Measurements from ENCODE around the gene ATRNL1. TPM values are rescaled to one million over a fixed set of nuclear protein-coding genes. Genes with fewer than 3 reads are reported as not detected.

ATRNL1 gene
- total RNA-seq, 2 experiments from 2014 or later: 0.21 TPM; not detected in 1

DNA sequence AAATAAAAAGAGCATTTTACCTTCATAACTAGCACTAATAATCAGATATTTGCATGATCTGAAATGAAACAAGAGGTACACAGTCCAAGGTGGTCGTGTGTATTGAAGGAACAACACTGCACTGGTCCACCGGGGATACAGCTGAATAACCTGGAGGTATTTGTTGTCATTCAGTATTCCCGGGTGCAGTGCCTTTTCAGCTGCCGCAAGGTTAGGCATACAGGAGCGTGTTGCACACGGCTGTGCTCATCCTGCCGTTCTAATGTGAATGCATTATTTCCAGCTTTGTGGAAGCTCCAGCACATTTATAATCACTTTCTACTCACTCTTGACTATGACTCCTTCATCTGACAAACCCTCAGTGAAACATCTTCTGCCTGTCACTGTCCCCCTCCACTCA is 802.0 kb downstream of the ATRNL1 start:
- Mint-ChIP-seq H3K4me3 (no peak overlapping the region), H3K4me1 (no peaks in the 10 kb centered on the region), H3K27ac (no peak overlapping the region), H3K9me3 (ENCODE audit: low read depth) (peaks cover 2% of the 10 kb centered on the region), H3K27me3 (no peaks in the 10 kb centered on the region), H3K36me3 (ENCODE audit: low read depth) (no peaks in the 10 kb centered on the region)
- intact Hi-C loops (cut with DNase I, micrococcal nuclease): no loop called here
- ATAC-seq (no peak), DNase-seq (no peak)
- ChIA-PET CTCF (no interaction called here), POLR2A (no interaction called here)

DNA sequence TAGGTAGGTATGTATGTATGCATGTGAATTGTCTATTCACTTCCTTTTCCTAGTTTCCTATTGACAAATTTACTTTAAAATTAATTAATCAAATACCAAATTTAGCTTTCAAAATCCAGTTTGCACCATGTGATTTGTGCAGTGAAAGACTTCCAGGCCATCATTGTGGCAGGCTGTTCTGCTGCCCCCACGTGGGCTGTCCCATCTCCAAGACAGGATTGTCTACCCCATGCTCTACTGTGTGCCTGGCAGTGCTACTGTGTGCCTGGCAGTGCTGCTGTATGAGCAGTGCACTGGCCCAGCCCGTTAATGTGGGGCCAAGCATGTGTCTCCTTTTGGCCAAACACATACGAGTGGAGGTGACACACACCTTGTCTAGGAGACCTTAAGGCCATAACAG is 805.1 kb downstream of the ATRNL1 start:
- H3K36me3 Mint-ChIP-seq (ENCODE audit: low read depth): no peaks in the 10 kb centered on the region
- no peaks in the 10 kb centered on the region for H3K27me3 Mint-ChIP-seq
- POLR2A ChIA-PET: no interaction called here
- CTCF ChIA-PET: no interaction called here
- H3K9me3 Mint-ChIP-seq (ENCODE audit: low read depth): no peaks in the 10 kb centered on the region
- ATAC-seq (no peak), DNase-seq (no peak)
- H3K27ac Mint-ChIP-seq: no peak overlapping the region
- intact Hi-C loops (cut with DNase I, micrococcal nuclease): no loop called here
- no peaks in the 10 kb centered on the region for H3K4me1 Mint-ChIP-seq
- no peak overlapping the region for H3K4me3 Mint-ChIP-seq

DNA sequence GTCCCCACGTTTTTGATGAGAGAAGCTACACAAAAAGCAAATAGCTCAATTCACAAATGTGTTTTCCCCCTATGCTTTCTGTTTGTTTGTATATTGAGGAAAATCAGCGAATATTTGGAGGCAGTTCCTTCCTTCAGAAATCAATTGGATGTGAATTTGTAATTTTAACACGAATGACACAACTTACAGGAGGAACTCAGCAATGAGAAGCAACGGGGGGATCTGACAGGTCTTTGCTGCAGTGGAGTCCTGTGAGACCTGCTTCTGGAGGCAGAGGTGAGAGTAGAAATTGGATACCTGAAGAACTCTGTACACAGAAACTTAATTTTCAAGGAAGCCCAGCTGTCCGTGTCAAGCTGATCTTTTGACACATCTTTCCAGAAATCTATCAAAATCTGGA is 809.4 kb downstream of the ATRNL1 start:
- Mint-ChIP-seq H3K9me3 (ENCODE audit: low read depth) (no peaks in the 10 kb centered on the region), H3K27ac (no peak overlapping the region), H3K36me3 (ENCODE audit: low read depth) (no peaks in the 10 kb centered on the region), H3K4me3 (no peak overlapping the region), H3K27me3 (no peaks in the 10 kb centered on the region), H3K4me1 (no peaks in the 10 kb centered on the region)
- DNase-seq (no peak), ATAC-seq (no peak)
- CTCF ChIA-PET: no interaction called here
- intact Hi-C loops (cut with DNase I, micrococcal nuclease): no loop called here
- POLR2A ChIA-PET: no interaction called here

DNA sequence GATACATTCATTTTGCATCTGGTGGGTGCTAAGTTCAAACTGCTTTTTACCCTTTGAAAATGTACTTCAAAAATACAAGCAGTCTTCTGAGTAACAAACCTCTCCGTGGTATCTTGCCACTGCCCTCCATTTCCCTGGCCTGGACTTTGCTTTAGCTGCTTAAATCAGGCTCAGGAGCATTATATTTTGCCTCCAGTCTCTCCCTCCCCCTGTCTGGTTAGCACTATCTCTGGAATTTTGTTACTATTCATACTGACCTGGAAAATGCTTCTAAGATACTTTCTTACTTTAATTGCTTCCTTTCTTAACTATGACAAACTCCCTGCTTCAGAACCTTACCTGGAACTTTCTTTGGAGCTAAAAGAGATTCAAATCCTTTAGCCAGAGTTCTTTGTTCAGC is 810.0 kb downstream of the ATRNL1 start:
- no peaks in the 10 kb centered on the region for H3K9me3 Mint-ChIP-seq (ENCODE audit: low read depth)
- intact Hi-C loops (cut with DNase I, micrococcal nuclease): no loop called here
- no peak overlapping the region for H3K27ac Mint-ChIP-seq
- POLR2A ChIA-PET: no interaction called here
- no peak for DNase-seq
- H3K4me1 Mint-ChIP-seq: no peaks in the 10 kb centered on the region
- no peak overlapping the region for H3K4me3 Mint-ChIP-seq
- H3K36me3 Mint-ChIP-seq (ENCODE audit: low read depth): no peaks in the 10 kb centered on the region
- CTCF ChIA-PET: interaction anchor here (0.7 kb wide), 1 partner anchor 13 kb away, joined by 3 read pairs; no protein-coding TSS in a partner anchor
- no peak for ATAC-seq
- H3K27me3 Mint-ChIP-seq: no peaks in the 10 kb centered on the region

DNA sequence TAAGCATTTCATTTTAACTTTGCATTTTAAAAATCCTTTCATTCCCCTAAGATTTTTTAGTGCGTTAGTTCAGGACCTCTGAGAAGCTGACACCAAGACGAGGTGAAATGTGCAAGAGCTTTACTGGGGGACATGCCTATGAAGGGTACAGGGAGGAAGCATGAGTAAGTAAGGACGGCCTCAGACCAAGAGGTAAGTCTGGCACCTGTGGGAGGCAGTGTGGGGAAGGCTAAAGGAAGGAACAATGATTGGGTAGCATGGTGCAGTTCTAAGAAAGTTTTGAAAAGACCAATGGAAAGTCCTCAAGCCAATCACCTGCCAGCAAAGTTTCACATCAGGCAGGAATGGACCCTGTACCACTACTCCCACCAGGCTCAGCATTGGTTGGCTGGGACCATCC is 810.7 kb downstream of the ATRNL1 start:
- H3K27ac Mint-ChIP-seq: no peak overlapping the region
- ChIA-PET POLR2A (no interaction called here), CTCF (interaction anchor here (0.7 kb wide), 1 partner anchor 14 kb away, joined by 3 read pairs; no protein-coding TSS in a partner anchor)
- H3K27me3 Mint-ChIP-seq: no peaks in the 10 kb centered on the region
- no peaks in the 10 kb centered on the region for H3K4me1 Mint-ChIP-seq
- DNase-seq (no peak), ATAC-seq (no peak)
- H3K36me3 Mint-ChIP-seq (ENCODE audit: low read depth): no peaks in the 10 kb centered on the region
- no peak overlapping the region for H3K4me3 Mint-ChIP-seq
- no peaks in the 10 kb centered on the region for H3K9me3 Mint-ChIP-seq (ENCODE audit: low read depth)
- intact Hi-C loops (cut with DNase I, micrococcal nuclease): no loop called here

DNA sequence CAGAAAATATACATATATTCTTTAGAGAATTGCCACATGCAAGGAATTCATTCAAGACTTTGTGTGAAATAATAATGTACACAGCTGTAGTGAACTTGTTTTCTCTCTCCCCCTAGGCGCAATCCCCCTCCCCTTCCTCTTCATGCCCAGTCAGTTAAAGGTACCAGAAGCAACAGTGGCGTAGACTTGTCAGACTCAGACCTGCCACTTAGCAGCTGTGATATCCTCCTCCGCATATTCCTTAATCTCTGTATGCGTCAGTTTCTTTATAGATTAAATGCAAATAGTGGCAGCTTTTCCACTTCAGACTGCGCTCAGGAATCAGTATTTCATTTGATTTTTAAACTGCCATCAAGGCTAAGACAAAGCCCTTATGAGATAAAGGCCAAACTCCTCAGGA is 815.9 kb downstream of the ATRNL1 start:
- POLR2A ChIA-PET: no interaction called here
- no peaks in the 10 kb centered on the region for H3K27me3 Mint-ChIP-seq
- no peaks in the 10 kb centered on the region for H3K4me1 Mint-ChIP-seq
- no peak overlapping the region for H3K27ac Mint-ChIP-seq
- intact Hi-C loops (cut with DNase I, micrococcal nuclease): no loop called here
- H3K9me3 Mint-ChIP-seq (ENCODE audit: low read depth): peaks cover 8% of the 10 kb centered on the region
- H3K4me3 Mint-ChIP-seq: no peak overlapping the region
- no peaks in the 10 kb centered on the region for H3K36me3 Mint-ChIP-seq (ENCODE audit: low read depth)
- DNase-seq (no peak), ATAC-seq (no peak)
- CTCF ChIA-PET: no interaction called here

DNA sequence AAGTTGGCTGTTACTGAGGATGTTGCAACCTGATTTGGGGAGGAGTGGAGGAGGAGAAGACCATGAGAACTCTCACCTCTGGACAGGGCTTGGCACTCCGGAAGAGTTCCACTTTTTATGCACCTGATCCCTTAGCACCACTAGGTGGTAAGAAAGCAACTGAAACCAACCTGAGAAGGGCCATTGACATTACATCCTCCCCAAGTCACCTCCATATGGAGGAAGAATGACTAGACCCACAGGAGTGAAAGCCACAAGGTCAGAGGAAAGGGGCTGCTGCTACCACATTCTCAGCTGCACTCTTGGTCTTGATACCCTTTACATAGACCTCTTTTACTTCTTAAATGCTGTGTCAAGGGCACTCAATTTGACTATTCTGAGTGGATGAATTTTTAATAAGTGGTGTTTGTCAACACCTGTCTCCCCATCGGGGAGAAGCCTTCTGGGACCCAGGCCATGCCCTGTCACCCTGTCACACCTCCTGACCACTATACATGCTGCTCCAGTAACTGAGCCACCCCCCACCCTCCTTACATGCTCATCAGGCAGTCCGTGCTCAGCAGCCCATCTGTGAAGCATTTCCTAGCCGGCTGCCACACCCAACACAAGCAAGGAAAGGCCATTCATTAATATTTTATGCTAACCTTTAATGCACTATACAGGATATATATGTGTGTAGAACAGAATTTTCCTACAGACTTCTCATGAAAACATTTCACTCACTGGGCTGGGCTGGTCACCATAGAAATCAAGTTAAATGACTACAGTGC is 817.0 kb downstream of the ATRNL1 start:
- H3K4me1 Mint-ChIP-seq: no peaks in the 10 kb centered on the region
- CTCF ChIA-PET: no interaction called here
- POLR2A ChIA-PET: no interaction called here

DNA sequence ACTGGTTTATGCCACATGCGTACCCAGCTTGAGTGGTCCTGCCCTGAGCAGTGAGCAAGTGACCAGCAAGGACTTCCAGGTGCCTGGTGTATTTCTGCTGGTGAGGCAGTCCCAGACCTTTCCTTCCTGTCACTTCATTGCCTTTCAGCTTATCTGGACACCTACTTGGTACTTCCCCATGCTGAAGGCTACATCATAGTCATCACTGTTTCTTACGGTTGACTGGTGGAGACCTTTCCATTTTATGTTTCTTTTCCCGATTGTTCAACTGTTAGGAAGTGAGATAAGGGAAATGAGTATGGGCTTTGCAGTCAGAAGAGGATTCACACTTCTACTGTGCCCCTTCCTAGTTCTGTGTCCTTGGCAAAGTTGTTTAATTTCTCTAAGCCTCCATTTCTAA is 821.3 kb downstream of the ATRNL1 start:
- H3K27ac Mint-ChIP-seq: no peak overlapping the region
- no peak for DNase-seq
- no peak for ATAC-seq
- no peaks in the 10 kb centered on the region for H3K27me3 Mint-ChIP-seq
- intact Hi-C loops (cut with DNase I, micrococcal nuclease): no loop called here
- peaks cover 9% of the 10 kb centered on the region for H3K9me3 Mint-ChIP-seq (ENCODE audit: low read depth)
- H3K4me1 Mint-ChIP-seq: no peaks in the 10 kb centered on the region
- H3K36me3 Mint-ChIP-seq (ENCODE audit: low read depth): no peaks in the 10 kb centered on the region
- CTCF ChIA-PET: no interaction called here
- POLR2A ChIA-PET: no interaction called here
- H3K4me3 Mint-ChIP-seq: no peak overlapping the region

More for the DNA sequence above, 817.0 kb downstream of the ATRNL1 start:
- Mint-ChIP-seq H3K27ac (no peak overlapping the region), H3K36me3 (ENCODE audit: low read depth) (no peaks in the 10 kb centered on the region), H3K4me3 (no peak overlapping the region), H3K27me3 (no peaks in the 10 kb centered on the region), H3K9me3 (ENCODE audit: low read depth) (peaks cover 9% of the 10 kb centered on the region)
- no peak for ATAC-seq
- no peak for DNase-seq
- intact Hi-C loops (cut with DNase I, micrococcal nuclease): no loop called here

DNA sequence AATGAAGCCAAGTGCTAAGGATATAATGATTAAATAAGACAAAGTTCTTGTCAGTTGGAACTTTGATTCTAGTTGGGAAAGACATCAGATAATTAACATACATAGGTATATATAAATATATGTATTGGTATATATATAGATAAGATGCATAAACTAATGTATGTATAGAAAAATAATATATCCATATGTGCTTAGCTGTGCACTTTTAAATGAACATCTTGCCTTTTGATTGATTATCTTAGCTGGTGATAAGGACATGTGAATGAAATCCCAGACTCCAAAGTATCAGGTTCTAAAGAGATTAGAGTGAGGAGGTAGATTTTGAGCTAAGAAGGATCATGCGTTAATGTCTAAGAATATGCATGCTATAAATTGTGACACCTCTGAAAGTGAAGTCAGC is 822.3 kb downstream of the ATRNL1 start:
- Mint-ChIP-seq H3K9me3 (ENCODE audit: low read depth) (peaks cover 9% of the 10 kb centered on the region), H3K27ac (no peak overlapping the region), H3K27me3 (no peaks in the 10 kb centered on the region), H3K4me3 (no peak overlapping the region), H3K4me1 (no peaks in the 10 kb centered on the region), H3K36me3 (ENCODE audit: low read depth) (no peaks in the 10 kb centered on the region)
- ATAC-seq: no peak
- CTCF ChIA-PET: no interaction called here
- intact Hi-C loops (cut with DNase I, micrococcal nuclease): no loop called here
- DNase-seq: no peak
- POLR2A ChIA-PET: no interaction called here

DNA sequence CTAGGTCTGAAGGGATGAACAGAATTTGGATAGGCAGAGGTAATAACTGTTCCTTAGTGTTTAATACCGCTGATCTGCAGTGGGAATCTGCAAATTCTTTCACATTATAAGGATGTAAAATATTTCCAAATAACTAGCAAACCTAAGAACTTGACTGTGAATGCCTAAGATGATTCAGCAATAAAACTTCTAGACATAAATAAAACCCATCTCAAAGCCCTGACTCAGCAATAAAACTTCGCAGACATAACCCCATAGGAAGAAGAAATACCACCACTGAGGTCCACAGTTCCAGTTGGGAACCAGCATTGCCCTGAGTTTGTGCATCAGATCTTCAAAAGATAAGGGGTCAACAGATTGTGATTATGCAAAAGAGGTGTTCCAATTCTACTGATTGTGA is 825.6 kb downstream of the ATRNL1 start:
- Mint-ChIP-seq H3K4me1 (no peaks in the 10 kb centered on the region), H3K27me3 (no peaks in the 10 kb centered on the region), H3K9me3 (ENCODE audit: low read depth) (peaks cover 3% of the 10 kb centered on the region), H3K4me3 (no peak overlapping the region), H3K27ac (no peak overlapping the region), H3K36me3 (ENCODE audit: low read depth) (no peaks in the 10 kb centered on the region)
- no peak for ATAC-seq
- intact Hi-C loops (cut with DNase I, micrococcal nuclease): no loop called here
- ChIA-PET POLR2A (no interaction called here), CTCF (interaction anchor here (0.8 kb wide), 1 partner anchor 11 kb away, joined by 3 read pairs; no protein-coding TSS in a partner anchor)
- no peak for DNase-seq

DNA sequence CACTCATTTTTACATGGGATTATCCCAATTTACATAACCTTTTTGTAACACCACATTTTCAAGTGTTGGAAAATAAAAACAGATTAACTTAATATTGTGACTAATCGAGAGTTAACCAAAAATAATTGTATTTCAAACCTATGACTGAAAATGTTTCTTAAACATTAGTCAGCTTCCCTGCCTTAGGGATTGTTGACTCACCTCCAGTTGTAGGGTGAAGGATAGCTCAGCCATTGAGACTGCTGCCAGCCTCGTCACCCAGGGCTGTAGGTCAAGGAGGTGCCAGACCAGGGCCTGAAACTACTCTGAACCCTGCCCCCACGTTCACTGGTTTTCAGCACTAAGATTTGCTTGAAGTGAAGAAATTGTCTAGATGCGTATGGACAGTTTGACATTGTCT is 828.6 kb downstream of the ATRNL1 start:
- H3K27me3 Mint-ChIP-seq: no peaks in the 10 kb centered on the region
- no peak for DNase-seq

DNA sequence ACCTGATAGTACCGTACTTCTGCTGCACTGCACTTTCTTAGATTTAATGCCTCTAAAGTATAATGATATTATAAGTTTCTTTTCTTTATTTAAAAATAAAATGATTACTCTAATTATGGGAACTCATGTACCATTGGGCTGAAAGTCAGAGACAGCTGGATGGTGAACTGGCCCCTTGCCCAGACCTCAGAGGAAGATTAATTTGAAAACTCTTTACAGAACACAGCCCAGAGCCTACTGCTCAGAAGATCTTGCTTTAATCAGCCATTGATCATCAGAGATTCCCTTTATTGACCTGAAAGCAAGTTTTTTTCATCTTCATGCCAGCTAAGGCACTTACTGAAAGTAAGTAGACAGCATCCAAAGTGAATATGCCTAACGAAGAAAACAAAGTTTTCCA is 838.1 kb downstream of the ATRNL1 start:
- POLR2A ChIA-PET: no interaction called here
- no peak overlapping the region for H3K27ac Mint-ChIP-seq
- H3K27me3 Mint-ChIP-seq: no peaks in the 10 kb centered on the region
- DNase-seq (no peak), ATAC-seq (no peak)
- H3K36me3 Mint-ChIP-seq (ENCODE audit: low read depth): no peaks in the 10 kb centered on the region
- intact Hi-C loops (cut with DNase I, micrococcal nuclease): no loop called here
- no peaks in the 10 kb centered on the region for H3K9me3 Mint-ChIP-seq (ENCODE audit: low read depth)
- no peaks in the 10 kb centered on the region for H3K4me1 Mint-ChIP-seq
- H3K4me3 Mint-ChIP-seq: no peak overlapping the region
- CTCF ChIA-PET: no interaction called here

More for the DNA sequence above, 828.6 kb downstream of the ATRNL1 start:
- ChIA-PET CTCF (no interaction called here), POLR2A (no interaction called here)
- Mint-ChIP-seq H3K4me3 (no peak overlapping the region), H3K36me3 (ENCODE audit: low read depth) (no peaks in the 10 kb centered on the region), H3K27ac (no peak overlapping the region), H3K9me3 (ENCODE audit: low read depth) (no peaks in the 10 kb centered on the region), H3K4me1 (no peaks in the 10 kb centered on the region)
- intact Hi-C loops (cut with DNase I, micrococcal nuclease): no loop called here
- no peak for ATAC-seq

DNA sequence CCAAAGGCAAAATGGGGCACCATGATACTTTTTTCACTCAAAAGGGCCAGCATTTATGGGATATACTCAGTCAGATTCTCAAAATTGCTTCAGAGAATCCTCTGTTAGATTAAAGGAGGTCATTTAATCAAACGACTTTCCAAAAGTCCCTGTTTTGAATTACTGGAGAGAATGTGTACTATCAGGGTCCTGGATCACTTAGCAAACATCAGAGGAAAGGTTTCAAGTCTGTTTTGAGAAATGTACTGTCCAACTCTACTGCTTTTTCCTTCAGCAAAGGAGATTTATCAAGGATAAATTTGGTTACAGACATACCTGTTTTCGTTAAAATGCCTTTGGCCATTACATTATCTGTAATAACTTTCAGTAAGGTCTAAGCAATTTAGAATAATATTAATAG is 838.9 kb downstream of the ATRNL1 start:
- H3K4me3 Mint-ChIP-seq: no peak overlapping the region
- DNase-seq: no peak
- ChIA-PET CTCF (no interaction called here), POLR2A (no interaction called here)
- H3K27me3 Mint-ChIP-seq: no peaks in the 10 kb centered on the region
- H3K9me3 Mint-ChIP-seq (ENCODE audit: low read depth): no peaks in the 10 kb centered on the region
- no peak for ATAC-seq
- intact Hi-C loops (cut with DNase I, micrococcal nuclease): no loop called here
- H3K36me3 Mint-ChIP-seq (ENCODE audit: low read depth): no peaks in the 10 kb centered on the region
- no peak overlapping the region for H3K27ac Mint-ChIP-seq
- H3K4me1 Mint-ChIP-seq: no peaks in the 10 kb centered on the region

All from activated CD4-positive, alpha-beta T cell treated with anti-CD3 and anti-CD28 coated beads for 36 hours (primary cell).